HCT116 (cell line): Measurements from ENCODE around the gene TLL2. TPM values are rescaled to one million over a fixed set of nuclear protein-coding genes. Genes with fewer than 3 reads are reported as not detected.

Experiments used
- ATAC-seq: fragments of 200-7000 bp; cut with Tn5 transposase; 2 replicates; pipeline ENCODE4 v1.9.1; 2020; ENCODE audit warnings: mild to moderate bottlenecking, moderate library complexity
- BruUV-seq: library from RNA; stranded (reverse); fragments of 400-500 nt; replicated peaks from 2 replicates; lab custom pipeline; 2021; lab: Mats Ljungman, UMichigan
- CTCF ChIA-PET: fragments of 300-600 bp; sonication (Branson Sonifier 250); formaldehyde crosslinking; loops from one replicate; lab custom pipeline; 2021; ENCODE audit warnings: antibody characterized with exemption; lab: Charles Lee
- POLR2A ChIA-PET: fragments of 300-600, 350-600 bp; sonication (Branson Sonifier 250); formaldehyde crosslinking; loops from one replicate; lab custom pipeline; 2021; ENCODE audit warnings: antibody characterized with exemption; lab: Charles Lee
- RAD21 ChIA-PET, 2 experiments: fragments of 300-600 bp; sonication (Branson Sonifier 250); formaldehyde crosslinking; loops; one replicate each; lab custom pipeline; 2023; ENCODE audit warnings: low total read pairs in 2 of 2; ENCODE audit not compliant: uncharacterized antibody in 2 of 2, unreplicated experiment in 2 of 2, low non-redundant PET in 1 of 2; lab: Charles Lee
- DNase-seq: peaks from one replicate; pipeline ENCODE4 v3.0.0-alpha.2; 2010; ENCODE audit warnings: low read depth, low spot score
- H2AFZ ChIP-seq: fragments of 200-600 bp; shearing (Covaris generic), sonication (generic); 2 replicates; pipeline ENCODE4 v1.6.1; 2017; ENCODE audit warnings: low read depth, mixed run types, mixed read lengths, antibody characterized with exemption, low read length; ENCODE audit not compliant: poor library complexity, severe bottlenecking
- H3K27ac ChIP-seq: 2 replicates; pipeline ENCODE4 v1.5.1; 2012; ENCODE audit warnings: low read depth, low read length
- H3K27me3 ChIP-seq: fragments of 200-600 bp; sonication (generic); 2 replicates; pipeline ENCODE4 v1.6.1; 2016; ENCODE audit warnings: mixed run types, low read length, mixed read lengths; ENCODE audit not compliant: insufficient read depth
- H3K36me3 ChIP-seq, 2 experiments: fragments of 200-500 bp in 1 of 2; fragments of 200-600 bp in 1 of 2; sonication (Bioruptor generic) in 1 of 2; sonication (generic) in 1 of 2; 2 replicates each; pipeline versions ENCODE4 v1.5.1 to v1.6.1; 2014 to 2016; ENCODE audit warnings: low read length in 2 of 2, inconsistent platforms in 1 of 2, mixed read lengths in 1 of 2, mixed run types in 1 of 2; ENCODE audit not compliant: insufficient read depth in 2 of 2, control insufficient read depth in 1 of 2
- H3K4me1 ChIP-seq, 2 experiments: fragments of 200-600 bp in 1 of 2; sonication (generic) in 1 of 2; 2 replicates each; pipeline versions ENCODE4 v1.5.1 to v1.6.1; 2012 to 2017; ENCODE audit warnings: low read length in 2 of 2, inconsistent platforms in 1 of 2, mild to moderate bottlenecking in 1 of 2, mixed read lengths in 1 of 2, mixed run types in 1 of 2, moderate library complexity in 1 of 2; ENCODE audit not compliant: insufficient read depth in 2 of 2, control insufficient read depth in 1 of 2
- H3K4me2 ChIP-seq: fragments of 200-600 bp; sonication (generic); 2 replicates; pipeline ENCODE4 v1.6.1; 2017; ENCODE audit warnings: mixed run types, low read length, mixed read lengths
- H3K4me3 ChIP-seq, 2 experiments: fragments of 200-600 bp in 1 of 2; sonication (generic) in 1 of 2; replicated peaks in 1 of 2; 2 replicates each; pipeline ENCODE4 v1.5.1; 2011 to 2016; ENCODE audit warnings: low read length in 2 of 2, control low read depth in 1 of 2, low read depth in 1 of 2, mild to moderate bottlenecking in 1 of 2, mixed read lengths in 1 of 2, mixed run types in 1 of 2
- H3K79me2 ChIP-seq: fragments of 200-600 bp; sonication (generic); 2 replicates; pipeline ENCODE4 v1.6.1; 2017; ENCODE audit warnings: mild to moderate bottlenecking, mixed run types, low read length, moderate library complexity, mixed read lengths; ENCODE audit not compliant: insufficient read depth
- H3K9ac ChIP-seq: fragments of 200-600 bp; sonication (generic); 2 replicates; pipeline ENCODE4 v1.6.1; 2016; ENCODE audit warnings: low read length, mixed read lengths
- H3K9me2 ChIP-seq: fragments of 200-600 bp; sonication (generic), shearing (Covaris generic); 2 replicates; pipeline ENCODE4 v1.6.1; 2017; ENCODE audit warnings: mixed run types, mild to moderate bottlenecking, moderate library complexity; ENCODE audit not compliant: insufficient read depth
- H3K9me3 ChIP-seq, 2 experiments: fragments of 200-500 bp in 1 of 2; fragments of 200-600 bp in 1 of 2; sonication (Bioruptor generic) in 1 of 2; sonication (generic) in 1 of 2; 2 replicates each; pipeline ENCODE4 v1.6.1; 2014 to 2017; ENCODE audit warnings: low read length in 2 of 2, mixed read lengths in 2 of 2, inconsistent platforms in 1 of 2, low read depth in 1 of 2, mild to moderate bottlenecking in 1 of 2, mixed run types in 1 of 2, moderate library complexity in 1 of 2; ENCODE audit not compliant: control insufficient read depth in 1 of 2, insufficient read depth in 1 of 2
- H4K20me1 ChIP-seq: fragments of 200-600 bp; sonication (generic), shearing (Covaris generic); 2 replicates; pipeline ENCODE4 v1.6.1; 2017; ENCODE audit warnings: mixed run types, mild to moderate bottlenecking, moderate library complexity; ENCODE audit not compliant: insufficient read depth
- ATF3 ChIP-seq: IDR thresholded peaks from 2 replicates; pipeline ENCODE4 v1.6.1; 2012
- CEBPB ChIP-seq: IDR thresholded peaks from 2 replicates; pipeline ENCODE4 v1.6.1; 2012; ENCODE audit warnings: low read depth
- EGR1 ChIP-seq: IDR thresholded peaks from 2 replicates; pipeline ENCODE4 v1.6.1; 2012; ENCODE audit warnings: low read depth
- EZH2 ChIP-seq: fragments of 200-600 bp; sonication (generic); IDR thresholded peaks from 2 replicates; pipeline ENCODE4 v1.6.1; 2017; ENCODE audit warnings: antibody characterized with exemption, mixed run types
- EZH2phosphoT487 ChIP-seq: fragments of 200-600 bp; IDR thresholded peaks from 2 replicates; pipeline ENCODE4 v1.6.1; 2018; ENCODE audit warnings: antibody characterized with exemption, borderline replicate concordance
- FOSL1 ChIP-seq: IDR thresholded peaks from 2 replicates; pipeline ENCODE4 v1.6.1; 2012; ENCODE audit warnings: low read depth
- MAX ChIP-seq: IDR thresholded peaks from 2 replicates; pipeline ENCODE4 v1.6.1; 2012
- POLR2A ChIP-seq: IDR thresholded peaks from 2 replicates; pipeline ENCODE4 v1.7.0; 2011; ENCODE audit warnings: borderline replicate concordance; ENCODE audit not compliant: insufficient read depth, insufficient read length; ENCODE audit errors: extremely low read depth
- POLR2AphosphoS5 ChIP-seq: IDR thresholded peaks from 2 replicates; pipeline ENCODE4 v1.6.1; 2011; ENCODE audit warnings: mild to moderate bottlenecking, low read depth, low read length, moderate library complexity
- RAD21 ChIP-seq: IDR thresholded peaks from 2 replicates; pipeline ENCODE4 v1.6.1; 2012; ENCODE audit warnings: low read depth, mild to moderate bottlenecking
- REST ChIP-seq: IDR thresholded peaks from 2 replicates; pipeline ENCODE4 v1.6.1; 2012; ENCODE audit warnings: low read depth
- SIN3A ChIP-seq: IDR thresholded peaks from 2 replicates; pipeline ENCODE4 v1.6.1; 2012; ENCODE audit warnings: low read depth
- SP1 ChIP-seq: IDR thresholded peaks from 2 replicates; pipeline ENCODE4 v1.6.1; 2012; ENCODE audit warnings: low read depth
- SRF ChIP-seq: IDR thresholded peaks from 2 replicates; pipeline ENCODE4 v1.6.1; 2012; ENCODE audit warnings: low read depth
- TCF7L2 ChIP-seq: IDR thresholded peaks from 2 replicates; pipeline ENCODE4 v1.7.0; 2011; ENCODE audit warnings: borderline replicate concordance, inconsistent platforms; ENCODE audit not compliant: insufficient read depth, insufficient read length; ENCODE audit errors: extremely low read depth
- ZFX ChIP-seq: fragments of 450-650 bp; IDR thresholded peaks from 2 replicates; pipeline ENCODE4 v1.6.1; 2017
- ZNF274 ChIP-seq: fragments of 200-500 bp; sonication (Bioruptor generic); IDR thresholded peaks from 2 replicates; pipeline ENCODE4 v1.6.1; 2014; ENCODE audit warnings: mild to moderate bottlenecking, low read depth, low read length, inconsistent platforms
- intact Hi-C: fragments of 100-400 bp; cut with micrococcal nuclease; formaldehyde crosslinking; loops from 2 replicates; pipeline ENCODE4 v1.10.0; 2022
- total RNA-seq: library from RNA; stranded (reverse); gene quantifications from one replicate; pipeline ENCODE4 v1.2.1, GENCODE V29; 2021; ENCODE audit not compliant: unreplicated experiment

Gene TLL2
- total RNA-seq, 1 experiment from 2014 or later = 1.3 TPM

- no TSS peak for BruUV-seq
- Histone ChIP-seq H3K27ac (no peak overlapping the region), H3K79me2 (no peaks in the 10 kb centered on the region), H3K9me3 (no peaks in the 10 kb centered on the region), H3K36me3 (no peaks in the 10 kb centered on the region), H3K4me2 (no peak overlapping the region), H2AFZ (no peak overlapping the region), H3K9me2 (no peaks in the 10 kb centered on the region), H3K4me3 (no peak overlapping the region), H3K27me3 (no peaks in the 10 kb centered on the region), H4K20me1 (no peaks in the 10 kb centered on the region), H3K9ac (no peak overlapping the region), H3K4me1 (no peaks in the 10 kb centered on the region)
- no peak for TF ChIP-seq TCF7L2
- TF ChIP-seq CEBPB = no peak
- TF ChIP-seq POLR2A = no peak
- TF ChIP-seq MAX = no peak
- TF ChIP-seq EGR1 = no peak
- no peak for TF ChIP-seq EZH2
- no peak for TF ChIP-seq SP1
- no peak for TF ChIP-seq SIN3A
- TF ChIP-seq POLR2AphosphoS5 = no peak
- no peak for TF ChIP-seq ATF3
- no peak for TF ChIP-seq FOSL1
- no peak for TF ChIP-seq EZH2phosphoT487
- TF ChIP-seq ZNF274 = no peak
- no peak for TF ChIP-seq ZFX
- no peak for TF ChIP-seq RAD21
- no peak for TF ChIP-seq REST
- TF ChIP-seq SRF = no peak
- ChIA-PET RAD21 (no interaction called here), CTCF (interaction anchor here (0.8 to 1.4 kb wide), 3 partner anchors 322 to 645 kb away, joined by 3 to 4 read pairs (median 3); partner anchors contain the start of gene TCTN3), POLR2A (no interaction called here)
- DNase-seq (no peak), ATAC-seq (no peak)
- intact Hi-C loops = no loop called here
Observed at GRCh38 chr10:96339383-96339782, 174.3 kb downstream of the TLL2 start.
